Uterus (tissue), 4 donors: ENCODE measurements around the gene PVR. TPM values are rescaled to one million over a fixed set of nuclear protein-coding genes. Genes with fewer than 3 reads are reported as not detected.
"Not testable (repeated sequence)": the region's sequence is repeated elsewhere in the genome, so short reads cannot be mapped to it uniquely, and the experiment has no call there.

Experiments
- DNase-seq, 2 donors: peaks; one replicate each; pipeline ENCODE4 v3.0.0-alpha.2; 2019 to 2020
- H3K27ac ChIP-seq, 2 donors: fragments of 200-600 bp; sonication (generic); 1 replicate in 1 of 2; 2 replicates in 1 of 2; pipeline ENCODE4 v1.5.1; 2016 to 2018
- H3K27me3 ChIP-seq, 2 donors: fragments of 200-600 bp; sonication (generic); one replicate each; pipeline ENCODE4 v1.5.1; 2018 to 2019; ENCODE audit warnings: control low read depth in 1 of 2
- H3K36me3 ChIP-seq, 2 donors: fragments of 200-600 bp; sonication (generic); one replicate each; pipeline ENCODE4 v1.5.1; 2019; ENCODE audit warnings: control low read depth in 1 of 2
- H3K4me1 ChIP-seq, 2 donors: fragments of 200-600 bp; sonication (generic); one replicate each; pipeline ENCODE4 v1.5.1; 2018 to 2019; ENCODE audit warnings: control low read depth in 1 of 2
- H3K4me3 ChIP-seq, 2 donors: fragments of 200-600 bp; sonication (generic); 1 replicate in 1 of 2; 2 replicates in 1 of 2; pipeline ENCODE4 v1.5.1; 2018 to 2019; ENCODE audit warnings: mild to moderate bottlenecking in 1 of 2
- H3K9me3 ChIP-seq, 2 donors: fragments of 200-600 bp; sonication (generic); one replicate each; pipeline ENCODE4 v1.5.1; 2019; ENCODE audit warnings: control low read depth in 1 of 2
- POLR2A ChIP-seq, 2 donors: fragments of 450-650 bp; IDR thresholded peaks; one replicate each; pipeline ENCODE4 v1.6.1; 2016; ENCODE audit warnings: antibody characterized with exemption in 2 of 2, mild to moderate bottlenecking in 1 of 2, moderate library complexity in 1 of 2
- intact Hi-C: fragments of 100-400 bp; cut with DNase I; formaldehyde crosslinking; loops from one replicate; pipeline ENCODE4 v1.15.1; 2023; ENCODE audit warnings: low total_unique reads
- total RNA-seq, 4 donors: library from RNA; depleted of rRNA in 3 of 4; stranded (reverse); fragments of >200 nt in 3 of 4; gene quantifications; one replicate each; pipeline versions ENCODE4 v1.1.0 to v1.2.4, GENCODE V29; 2014 to 2023
- TF ChIP-seq, protein P1 (sequence below), 4 experiments: fragments of 200-600 bp in 2 of 4; fragments of 450-650 bp in 2 of 4; sonication (generic) in 2 of 4; IDR thresholded peaks; one replicate each; pipeline ENCODE4 v1.5.1; 2016 to 2019; ENCODE audit warnings: antibody characterized with exemption in 4 of 4, mild to moderate bottlenecking in 2 of 4, moderate library complexity in 1 of 4
- donor health status: DM: yes; HTN: yes; CAD: no.

PVR gene
- total RNA-seq, 4 donors from 2014 or later = 7.9 to 45.3 (median 28.0) TPM

- Histone ChIP-seq H3K4me1 (no peaks in the 10 kb centered on the region), H3K9me3 (no peaks in the 10 kb centered on the region), H3K4me3 (no peak overlapping the region), H3K27me3 (no peaks in the 10 kb centered on the region), H3K36me3 (no peaks in the 10 kb centered on the region), H3K27ac (no peak overlapping the region)
- no peak for DNase-seq
- intact Hi-C loops = no loop called here
- TF ChIP-seq POLR2A (IDR thresholded peaks at IDR 0.05) = no peak
- TF ChIP-seq, protein P1, sequence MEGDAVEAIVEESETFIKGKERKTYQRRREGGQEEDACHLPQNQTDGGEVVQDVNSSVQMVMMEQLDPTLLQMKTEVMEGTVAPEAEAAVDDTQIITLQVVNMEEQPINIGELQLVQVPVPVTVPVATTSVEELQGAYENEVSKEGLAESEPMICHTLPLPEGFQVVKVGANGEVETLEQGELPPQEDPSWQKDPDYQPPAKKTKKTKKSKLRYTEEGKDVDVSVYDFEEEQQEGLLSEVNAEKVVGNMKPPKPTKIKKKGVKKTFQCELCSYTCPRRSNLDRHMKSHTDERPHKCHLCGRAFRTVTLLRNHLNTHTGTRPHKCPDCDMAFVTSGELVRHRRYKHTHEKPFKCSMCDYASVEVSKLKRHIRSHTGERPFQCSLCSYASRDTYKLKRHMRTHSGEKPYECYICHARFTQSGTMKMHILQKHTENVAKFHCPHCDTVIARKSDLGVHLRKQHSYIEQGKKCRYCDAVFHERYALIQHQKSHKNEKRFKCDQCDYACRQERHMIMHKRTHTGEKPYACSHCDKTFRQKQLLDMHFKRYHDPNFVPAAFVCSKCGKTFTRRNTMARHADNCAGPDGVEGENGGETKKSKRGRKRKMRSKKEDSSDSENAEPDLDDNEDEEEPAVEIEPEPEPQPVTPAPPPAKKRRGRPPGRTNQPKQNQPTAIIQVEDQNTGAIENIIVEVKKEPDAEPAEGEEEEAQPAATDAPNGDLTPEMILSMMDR (IDR thresholded peaks at IDR 0.05) = no peak
Measured at GRCh38 chr19:44677019-44677811, 33.5 kb downstream of the PVR start.

- no peaks in the 10 kb centered on the region for H3K9me3 ChIP-seq
- H3K4me1 ChIP-seq = no peaks in the 10 kb centered on the region
- no peak for TF ChIP-seq POLR2A (IDR thresholded peaks at IDR 0.05)
- no peak overlapping the region for H3K27ac ChIP-seq
- intact Hi-C loops = no loop called here
- no peak overlapping the region for H3K4me3 ChIP-seq
- DNase-seq = no peak
- no peaks in the 10 kb centered on the region for H3K27me3 ChIP-seq
- H3K36me3 ChIP-seq = no peaks in the 10 kb centered on the region
Measured at GRCh38 chr19:44680536-44680935, 36.8 kb downstream of the PVR start.

GRCh38 chr19:44681992-44682790 lies 38.5 kb downstream of the PVR start:
- Histone ChIP-seq H3K9me3 (no peaks in the 10 kb centered on the region), H3K4me3 (no peak overlapping the region), H3K36me3 (no peaks in the 10 kb centered on the region), H3K27me3 (no peaks in the 10 kb centered on the region), H3K27ac (no peak overlapping the region), H3K4me1 (no peaks in the 10 kb centered on the region)
- no peak for DNase-seq
- intact Hi-C loops = no loop called here
- TF ChIP-seq, protein P1 (IDR thresholded peaks at IDR 0.05) = no peak
- no peak for TF ChIP-seq POLR2A (IDR thresholded peaks at IDR 0.05)

- no peaks in the 10 kb centered on the region for H3K36me3 ChIP-seq
- no peak for TF ChIP-seq POLR2A (IDR thresholded peaks at IDR 0.05)
- TF ChIP-seq, protein P1 (IDR thresholded peaks at IDR 0.05) = no peak
Measured at GRCh38 chr19:44682807-44683206, 39.1 kb downstream of the PVR start.

DNA sequence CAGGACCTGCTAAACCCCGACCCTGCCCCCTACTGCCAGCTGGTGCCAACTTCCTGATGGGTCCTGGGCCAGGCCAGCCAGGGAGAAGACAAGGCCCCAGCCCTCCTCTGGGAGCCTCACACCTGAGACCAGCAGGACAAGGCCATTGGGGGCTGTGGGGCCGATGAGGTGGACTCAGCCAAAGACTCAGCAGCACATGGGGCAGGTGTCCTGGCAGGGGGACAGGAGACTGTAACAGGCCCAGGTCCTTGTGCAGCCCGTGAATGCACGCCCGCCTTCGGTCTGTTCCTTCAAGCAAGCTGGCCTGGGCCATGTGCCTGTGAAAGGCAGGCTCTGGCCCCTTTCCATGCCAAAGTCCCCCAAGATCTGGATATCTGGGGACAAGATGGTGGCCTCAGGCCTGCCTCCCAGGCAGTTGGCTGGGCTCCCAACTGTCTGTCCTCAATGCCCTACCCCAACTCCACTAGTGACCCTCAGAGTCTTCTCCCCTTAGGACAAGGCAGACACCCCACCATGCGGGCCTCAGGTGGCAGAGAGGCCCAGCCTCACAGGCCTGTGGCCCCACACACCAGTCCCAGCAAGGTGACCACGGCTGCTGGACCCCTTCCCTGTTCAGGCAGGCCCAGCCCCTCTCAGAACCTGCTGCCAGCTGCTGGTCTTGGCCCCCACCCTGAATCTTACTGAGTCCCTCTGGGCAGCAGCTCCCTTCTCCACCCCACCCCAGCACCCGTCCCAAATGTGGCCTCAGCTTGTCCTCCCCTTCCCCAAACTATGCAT lies 39.9 kb downstream of the PVR start:
- no peaks in the 10 kb centered on the region for H3K27me3 ChIP-seq
- H3K4me3 ChIP-seq = no peak overlapping the region
- peak overlapping the region in 1 of 2 donors; percentile 17 for H3K27ac ChIP-seq
- H3K9me3 ChIP-seq = no peaks in the 10 kb centered on the region
- TF ChIP-seq POLR2A (IDR thresholded peaks at IDR 0.05) = no peak
- TF ChIP-seq, protein P1 (IDR thresholded peaks at IDR 0.05) = no peak
- intact Hi-C loops = no loop called here
- no peak for DNase-seq
- H3K36me3 ChIP-seq = no peaks in the 10 kb centered on the region
- H3K4me1 ChIP-seq = no peaks in the 10 kb centered on the region

More at GRCh38 chr19:44682807-44683206, 39.1 kb downstream of the PVR start:
- H3K4me1 ChIP-seq = no peaks in the 10 kb centered on the region
- DNase-seq = no peak
- no peak overlapping the region for H3K4me3 ChIP-seq
- H3K27me3 ChIP-seq = no peaks in the 10 kb centered on the region
- H3K9me3 ChIP-seq = no peaks in the 10 kb centered on the region
- intact Hi-C loops = no loop called here
- no peak overlapping the region for H3K27ac ChIP-seq

DNA sequence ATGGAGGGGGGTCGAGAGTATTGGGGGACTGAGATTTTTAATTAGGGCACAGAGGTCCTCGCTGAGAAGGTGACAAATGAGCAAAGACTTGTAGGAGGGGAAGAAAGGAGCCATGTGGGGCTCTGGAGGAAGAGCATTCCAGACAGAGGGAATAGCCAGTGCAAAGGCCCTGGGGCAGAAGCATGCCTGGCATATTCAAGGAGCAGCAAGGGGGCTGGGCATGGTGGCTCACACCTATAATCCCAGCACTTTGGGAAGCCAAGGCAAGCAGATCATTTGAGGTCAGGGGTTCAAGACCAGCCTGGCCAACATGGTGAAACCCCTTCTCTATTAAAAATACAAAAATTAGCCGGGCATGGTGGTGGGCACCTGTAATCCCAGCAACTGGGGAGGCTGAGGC lies 40.7 kb downstream of the PVR start:
- H3K9me3 ChIP-seq, intact Hi-C loops, H3K27me3 ChIP-seq, H3K4me1 ChIP-seq, DNase-seq, H3K4me3 ChIP-seq, H3K36me3 ChIP-seq: not testable (repeated sequence)
- H3K27ac ChIP-seq = peak overlapping the region in 1 of 2 donors; percentile 17
